PC-3 (cell line): ENCODE results near the gene SLC22A3.

Experiments used
- EZH2 ChIP-seq: fragments of 300-600 bp; sonication (generic); IDR thresholded peaks from one replicate; pipeline ENCODE4 v1.6.1; 2017; ENCODE audit warnings: antibody characterized with exemption, mild to moderate bottlenecking, low read length; ENCODE audit not compliant: unreplicated experiment
- TF ChIP-seq, protein P1 (sequence below): fragments of 300-600 bp; sonication (generic); conservative IDR thresholded peaks from 2 replicates; pipeline ENCODE4 v1.5.1; 2017; ENCODE audit warnings: antibody characterized with exemption, low read depth, mild to moderate bottlenecking, low read length

DNA sequence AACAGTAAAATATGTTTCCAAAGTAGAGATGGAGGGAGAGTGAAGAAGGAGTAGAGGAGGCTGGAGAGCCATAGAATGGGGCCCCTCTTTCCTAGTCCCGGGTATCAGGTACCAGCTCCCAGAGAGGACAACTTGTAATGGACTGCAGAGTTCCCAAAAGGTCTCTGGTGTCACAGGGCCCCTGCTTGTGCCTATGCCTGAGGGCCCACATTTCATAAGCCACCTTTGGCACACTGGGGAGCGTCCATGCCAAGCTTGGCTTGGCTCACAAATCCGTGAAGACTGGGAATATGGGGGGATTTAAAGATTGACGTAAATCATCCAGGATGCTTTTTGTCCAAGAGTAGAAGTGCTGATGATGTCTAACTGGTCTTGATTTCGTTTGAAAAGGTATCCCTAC is 16.4 kb upstream of the SLC22A3 start:
- TF ChIP-seq, protein P1, sequence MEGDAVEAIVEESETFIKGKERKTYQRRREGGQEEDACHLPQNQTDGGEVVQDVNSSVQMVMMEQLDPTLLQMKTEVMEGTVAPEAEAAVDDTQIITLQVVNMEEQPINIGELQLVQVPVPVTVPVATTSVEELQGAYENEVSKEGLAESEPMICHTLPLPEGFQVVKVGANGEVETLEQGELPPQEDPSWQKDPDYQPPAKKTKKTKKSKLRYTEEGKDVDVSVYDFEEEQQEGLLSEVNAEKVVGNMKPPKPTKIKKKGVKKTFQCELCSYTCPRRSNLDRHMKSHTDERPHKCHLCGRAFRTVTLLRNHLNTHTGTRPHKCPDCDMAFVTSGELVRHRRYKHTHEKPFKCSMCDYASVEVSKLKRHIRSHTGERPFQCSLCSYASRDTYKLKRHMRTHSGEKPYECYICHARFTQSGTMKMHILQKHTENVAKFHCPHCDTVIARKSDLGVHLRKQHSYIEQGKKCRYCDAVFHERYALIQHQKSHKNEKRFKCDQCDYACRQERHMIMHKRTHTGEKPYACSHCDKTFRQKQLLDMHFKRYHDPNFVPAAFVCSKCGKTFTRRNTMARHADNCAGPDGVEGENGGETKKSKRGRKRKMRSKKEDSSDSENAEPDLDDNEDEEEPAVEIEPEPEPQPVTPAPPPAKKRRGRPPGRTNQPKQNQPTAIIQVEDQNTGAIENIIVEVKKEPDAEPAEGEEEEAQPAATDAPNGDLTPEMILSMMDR: no peak
- TF ChIP-seq EZH2: no peak
